Neuronal stem cell (in vitro differentiated cells): ENCODE data around the gene ATG9B.

Source experiments
- DNase-seq: peaks from one replicate; pipeline ENCODE4 v3.0.0-alpha.2; 2013; ENCODE audit warnings: low spot score
- H2AFZ ChIP-seq: one replicate; pipeline ENCODE4 v1.6.1; 2013; ENCODE audit warnings: mild to moderate bottlenecking, low read length, inconsistent platforms
- H2AK5ac ChIP-seq: 2 replicates; pipeline ENCODE4 v1.6.1; 2013; ENCODE audit warnings: low read depth, mild to moderate bottlenecking, inconsistent platforms, low read length, moderate library complexity, mixed read lengths
- H2BK120ac ChIP-seq: 2 replicates; pipeline ENCODE4 v1.6.1; 2013; ENCODE audit warnings: low read depth, mild to moderate bottlenecking, inconsistent platforms, low read length, moderate library complexity, mixed read lengths
- H2BK12ac ChIP-seq: one replicate; pipeline ENCODE4 v1.6.1; 2013; ENCODE audit warnings: low read length, inconsistent platforms
- H2BK15ac ChIP-seq: 2 replicates; pipeline ENCODE4 v1.6.1; 2013; ENCODE audit warnings: mild to moderate bottlenecking, low read length, inconsistent platforms, mixed read lengths
- H2BK5ac ChIP-seq: one replicate; pipeline ENCODE4 v1.6.1; 2013; ENCODE audit warnings: inconsistent platforms, mild to moderate bottlenecking, low read length, moderate library complexity
- H3K14ac ChIP-seq: one replicate; pipeline ENCODE4 v1.6.1; 2013; ENCODE audit warnings: low read length, inconsistent platforms
- H3K18ac ChIP-seq: 2 replicates; pipeline ENCODE4 v1.6.1; 2013; ENCODE audit warnings: low read length, inconsistent platforms
- H3K23ac ChIP-seq: 2 replicates; pipeline ENCODE4 v1.6.1; 2013; ENCODE audit warnings: low read depth, mild to moderate bottlenecking, mixed read lengths, low read length, inconsistent platforms; ENCODE audit not compliant: poor library complexity
- H3K27ac ChIP-seq: replicated peaks from 3 replicates; pipeline ENCODE4 v1.5.1; 2013; ENCODE audit warnings: low read length, inconsistent platforms
- H3K27me3 ChIP-seq, 3 experiments: 2 replicates each; pipeline ENCODE4 v1.6.1; 2013; ENCODE audit warnings: low read length in 3 of 3, mild to moderate bottlenecking in 2 of 3, inconsistent platforms in 1 of 3, low read depth in 1 of 3, mixed read lengths in 1 of 3, moderate library complexity in 1 of 3; ENCODE audit not compliant: control insufficient read depth in 3 of 3, insufficient read depth in 3 of 3
- H3K36me3 ChIP-seq, 2 donors: replicated peaks in 1 of 2; 2 replicates each; pipeline ENCODE4 v1.6.1; 2013; ENCODE audit warnings: low read length in 2 of 2; ENCODE audit not compliant: control insufficient read depth in 2 of 2, insufficient read depth in 2 of 2
- H3K4ac ChIP-seq: 2 replicates; pipeline ENCODE4 v1.6.1; 2013; ENCODE audit warnings: inconsistent platforms, mild to moderate bottlenecking, low read length, moderate library complexity
- H3K4me1 ChIP-seq, 2 donors: 1 replicate in 1 of 2; 2 replicates in 1 of 2; pipeline ENCODE4 v1.6.1; 2013; ENCODE audit warnings: low read length in 2 of 2, low read depth in 1 of 2; ENCODE audit not compliant: control insufficient read depth in 2 of 2, insufficient read depth in 1 of 2
- H3K4me2 ChIP-seq: one replicate; pipeline ENCODE4 v1.6.1; 2013; ENCODE audit warnings: mild to moderate bottlenecking, low read length, inconsistent platforms; ENCODE audit not compliant: insufficient read depth, poor library complexity, severe bottlenecking
- H3K4me3 ChIP-seq, 2 donors: 2 replicates each; pipeline ENCODE4 v1.5.1; 2013; ENCODE audit warnings: low read length in 2 of 2, mild to moderate bottlenecking in 2 of 2, inconsistent platforms in 1 of 2, moderate library complexity in 1 of 2
- H3K79me1 ChIP-seq: one replicate; pipeline ENCODE4 v1.6.1; 2013; ENCODE audit warnings: low read depth, mild to moderate bottlenecking, inconsistent platforms, low read length, moderate library complexity
- H3K9ac ChIP-seq: one replicate; pipeline ENCODE4 v1.6.1; 2013; ENCODE audit warnings: mild to moderate bottlenecking, low read depth, low read length, inconsistent platforms; ENCODE audit not compliant: poor library complexity
- H3K9me3 ChIP-seq, 2 donors: replicated peaks in 1 of 2; 2 replicates each; pipeline versions ENCODE3 to v1.6.1; 2013; ENCODE audit warnings: low read length in 2 of 2, mild to moderate bottlenecking in 2 of 2, inconsistent platforms in 1 of 2, low read depth in 1 of 2, mixed read lengths in 1 of 2, moderate library complexity in 1 of 2; ENCODE audit not compliant: control insufficient read depth in 2 of 2, insufficient read depth in 1 of 2
- H4K8ac ChIP-seq: one replicate; pipeline ENCODE4 v1.6.1; 2013; ENCODE audit warnings: low read depth, mild to moderate bottlenecking, inconsistent platforms, low read length, moderate library complexity
- H4K91ac ChIP-seq: one replicate; pipeline ENCODE4 v1.6.1; 2013; ENCODE audit warnings: low read length, low read depth, mild to moderate bottlenecking, inconsistent platforms; ENCODE audit not compliant: poor library complexity
- WGBS, 2 donors: extraction: QIAGEN DNeasy Blood & Tissue Kit; methylation state at CpG; one replicate each; pipeline ENCODE4 v1.1.7; 2013; ENCODE audit warnings: missing lambda C conversion rate in 2 of 2, mixed read lengths in 1 of 2; ENCODE audit not compliant: insufficient read length in 2 of 2, insufficient replicate concordance in 1 of 2; ENCODE audit errors: extremely low coverage in 2 of 2; 5-methylcytosine and 5-hydroxymethylcytosine counted together

ATG9B gene

GRCh38 chr7:150965273-150965830, 58.9 kb downstream of the ATG9B start:
- H2AK5ac ChIP-seq = peak overlapping the region; percentile 0
- no peak overlapping the region for H2BK120ac ChIP-seq
- no peaks in the 10 kb centered on the region for H3K27me3 ChIP-seq
- H4K91ac ChIP-seq = no peak overlapping the region
- H3K4me2 ChIP-seq = no peak overlapping the region
- no peak overlapping the region for H3K27ac ChIP-seq
- no peak overlapping the region for H2BK15ac ChIP-seq
- DNase-seq = no peak
- no peaks in the 10 kb centered on the region for H3K79me1 ChIP-seq
- H3K18ac ChIP-seq = no peak overlapping the region
- no peak overlapping the region for H2BK5ac ChIP-seq
- peaks cover 19 to 30% of the 10 kb centered on the region in 2 donors for H3K4me1 ChIP-seq
- H3K9me3 ChIP-seq = no peaks in the 10 kb centered on the region
- no peak overlapping the region for H3K4me3 ChIP-seq
- no peak overlapping the region for H3K23ac ChIP-seq
- H3K9ac ChIP-seq = no peak overlapping the region
- H3K4ac ChIP-seq = no peak overlapping the region
- H4K8ac ChIP-seq = no peak overlapping the region
- no peaks in the 10 kb centered on the region for H3K36me3 ChIP-seq
- no peak overlapping the region for H2AFZ ChIP-seq
- no peak overlapping the region for H2BK12ac ChIP-seq
- no peak overlapping the region for H3K14ac ChIP-seq
- WGBS, 2 donors = no CpG with 5 or more reads among the region's 16 CpGs
